Stimulated activated CD4-positive, alpha-beta T cell treated with anti-CD3 and anti-CD28 coated beads, Interleukin-1b, Interleukin-23, amount 100 ng/mL, for 48 hours (primary cell): ENCODE measurements around the gene PAX7.
"Not testable (repeated sequence)": the region's sequence is repeated elsewhere in the genome, so short reads cannot be mapped to it uniquely, and the experiment has no call there.

ENCODE experiments used
- DNase-seq: peaks from one replicate; pipeline ENCODE4 v3.0.0-alpha.2; 2020

PAX7 gene

GRCh38 chr1:18734461-18735223 lies 104.0 kb downstream of the PAX7 start:
- DNase-seq: no peak

GRCh38 chr1:18735224-18735997 lies 104.8 kb downstream of the PAX7 start:
- DNase-seq: no peak

- no peak for DNase-seq
Measured at GRCh38 chr1:18736958-18737357, 106.3 kb downstream of the PAX7 start.

- DNase-seq: no peak
Measured at GRCh38 chr1:18738126-18738525, 107.5 kb downstream of the PAX7 start.

- no peak for DNase-seq
Measured at GRCh38 chr1:18738617-18739016, 108.0 kb downstream of the PAX7 start.

- no peak for DNase-seq
Measured at GRCh38 chr1:18739408-18739807, 108.8 kb downstream of the PAX7 start.

- no peak for DNase-seq
Measured at GRCh38 chr1:18739897-18740296, 109.3 kb downstream of the PAX7 start.

GRCh38 chr1:18740617-18741016 lies 110.0 kb downstream of the PAX7 start:
- no peak for DNase-seq

- no peak for DNase-seq
Measured at GRCh38 chr1:18743233-18743632, 112.6 kb downstream of the PAX7 start.

GRCh38 chr1:18744381-18744780 lies 113.7 kb downstream of the PAX7 start:
- not testable (repeated sequence) for DNase-seq

- DNase-seq: no peak
Measured at GRCh38 chr1:18746981-18747380, 116.3 kb downstream of the PAX7 start.

- no peak for DNase-seq
Measured at GRCh38 chr1:18747671-18748070, 117.0 kb downstream of the PAX7 start.

- no peak for DNase-seq
Measured at GRCh38 chr1:18748435-18748834, 117.8 kb downstream of the PAX7 start.

- DNase-seq: no peak
Measured at GRCh38 chr1:18749569-18749968, 118.9 kb downstream of the PAX7 start.

GRCh38 chr1:18750600-18750999 lies 120.0 kb downstream of the PAX7 start:
- no peak for DNase-seq

GRCh38 chr1:18751425-18751824 lies 120.8 kb downstream of the PAX7 start:
- DNase-seq: no peak

- DNase-seq: no peak
Measured at GRCh38 chr1:18752409-18752808, 121.8 kb downstream of the PAX7 start.

GRCh38 chr1:18760156-18760555 lies 129.5 kb downstream of the PAX7 start:
- no peak for DNase-seq

- no peak for DNase-seq
Measured at GRCh38 chr1:18761948-18762840, 131.5 kb downstream of the PAX7 start.

GRCh38 chr1:18764362-18764761 lies 133.7 kb downstream of the PAX7 start:
- DNase-seq: no peak

- no peak for DNase-seq
Measured at GRCh38 chr1:18765725-18766124, 135.1 kb downstream of the PAX7 start.

- no peak for DNase-seq
Measured at GRCh38 chr1:18766328-18766727, 135.7 kb downstream of the PAX7 start.

- DNase-seq: not testable (repeated sequence)
Measured at GRCh38 chr1:18767576-18767975, 136.9 kb downstream of the PAX7 start.
